Measurements from ENCODE around the gene LEMD1.

LEMD1 gene

GRCh38 chr1:205340676-205341075 is 81.2 kb downstream of the LEMD1 start:
- no peak for TF ChIP-seq CTCF (conservative IDR thresholded peaks at IDR 0.05)
- no peak overlapping the region for H3K27ac ChIP-seq

DNA sequence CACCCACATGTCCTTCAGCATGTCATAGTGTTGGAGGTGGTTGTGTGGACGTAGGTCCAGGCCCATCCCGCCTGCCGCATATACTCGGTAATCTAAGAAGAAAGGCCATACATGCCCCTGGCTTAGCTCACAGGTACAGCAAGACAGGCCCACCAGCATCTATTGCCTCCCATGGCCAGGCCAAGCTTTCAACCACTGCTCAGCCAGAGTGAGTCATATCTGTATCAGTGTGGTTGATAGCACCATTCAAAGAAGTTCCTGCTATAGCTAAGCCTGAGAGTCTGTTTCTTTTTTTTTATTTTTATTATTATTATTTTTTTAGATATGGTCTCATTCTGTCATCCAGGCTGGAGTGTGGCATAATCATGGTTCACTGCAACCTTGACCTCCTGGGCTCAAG is 82.1 kb downstream of the LEMD1 start:
- no peak overlapping the region for H3K27ac ChIP-seq
- no peak for TF ChIP-seq CTCF (conservative IDR thresholded peaks at IDR 0.05)

- no peak for TF ChIP-seq CTCF (conservative IDR thresholded peaks at IDR 0.05)
- no peak overlapping the region for H3K27ac ChIP-seq
Observed at GRCh38 chr1:205339197-205339702, 82.6 kb downstream of the LEMD1 start.

DNA sequence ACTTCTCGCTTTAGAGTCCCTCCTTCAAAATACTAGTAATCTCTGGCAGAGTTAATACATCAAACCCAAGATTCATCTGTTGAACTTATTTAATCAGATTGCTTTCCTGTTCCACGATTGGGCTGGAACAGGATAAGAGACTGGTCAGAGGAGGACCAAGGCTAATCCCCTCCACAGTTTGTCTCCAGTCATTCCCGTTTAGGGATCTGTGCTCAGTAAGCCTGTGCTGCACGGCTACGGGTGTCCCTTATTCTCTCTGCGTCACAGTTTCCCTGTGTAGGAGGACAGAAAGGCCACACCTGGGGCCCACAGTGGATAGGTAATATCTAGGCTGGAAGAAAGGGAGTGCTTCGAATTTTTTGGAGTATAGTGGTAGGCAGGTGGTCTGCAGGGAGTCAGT is 83.8 kb downstream of the LEMD1 start:
- H3K27ac ChIP-seq: no peak overlapping the region
- no peak for TF ChIP-seq CTCF (conservative IDR thresholded peaks at IDR 0.05)

- no peak for TF ChIP-seq CTCF (conservative IDR thresholded peaks at IDR 0.05)
- no peak overlapping the region for H3K27ac ChIP-seq
Observed at GRCh38 chr1:205337481-205337880, 84.4 kb downstream of the LEMD1 start.

DNA sequence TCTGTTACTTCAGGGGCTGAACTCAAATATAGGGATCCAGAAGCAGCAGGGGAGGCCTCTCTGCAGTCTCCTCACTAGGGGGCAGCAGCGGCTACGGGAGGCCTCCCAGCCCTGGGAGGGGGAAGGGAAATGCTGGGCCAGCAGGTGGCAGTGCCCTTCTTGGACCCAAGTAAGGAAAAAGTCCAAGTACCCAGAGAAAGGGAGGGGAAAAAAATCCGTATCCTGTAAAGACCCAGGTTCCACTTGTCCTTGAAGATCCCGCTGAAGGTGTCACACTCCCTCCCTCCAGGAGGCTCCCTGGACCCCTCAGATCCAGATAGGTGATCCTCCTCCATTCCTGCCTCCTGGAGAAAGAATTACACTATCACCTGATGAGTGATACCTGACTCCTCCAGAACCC is 86.2 kb downstream of the LEMD1 start:
- H3K27ac ChIP-seq: no peak overlapping the region
- peak; percentile 99 for TF ChIP-seq CTCF (conservative IDR thresholded peaks at IDR 0.05)

- no peak for TF ChIP-seq CTCF (conservative IDR thresholded peaks at IDR 0.05)
- H3K27ac ChIP-seq: no peak overlapping the region
Observed at GRCh38 chr1:205332015-205332791, 89.7 kb downstream of the LEMD1 start.
